Stimulated activated CD8-positive, alpha-beta memory T cell treated with anti-CD3 and anti-CD28 coated beads, Interleukin-15, amount 100 ng/mL, for 1 hour (primary cell): ENCODE data around the gene RGL3.
A peak's percentile ranks its signal among the peaks of the same experiment; 100 is the strongest.
"Not testable (repeated sequence)": the region's sequence is repeated elsewhere in the genome, so short reads cannot be mapped to it uniquely, and the experiment has no call there.

Source experiments
- DNase-seq: peaks from one replicate; pipeline ENCODE4 v3.0.0-alpha.2; 2020; ENCODE audit warnings: low read depth

Gene RGL3

DNA sequence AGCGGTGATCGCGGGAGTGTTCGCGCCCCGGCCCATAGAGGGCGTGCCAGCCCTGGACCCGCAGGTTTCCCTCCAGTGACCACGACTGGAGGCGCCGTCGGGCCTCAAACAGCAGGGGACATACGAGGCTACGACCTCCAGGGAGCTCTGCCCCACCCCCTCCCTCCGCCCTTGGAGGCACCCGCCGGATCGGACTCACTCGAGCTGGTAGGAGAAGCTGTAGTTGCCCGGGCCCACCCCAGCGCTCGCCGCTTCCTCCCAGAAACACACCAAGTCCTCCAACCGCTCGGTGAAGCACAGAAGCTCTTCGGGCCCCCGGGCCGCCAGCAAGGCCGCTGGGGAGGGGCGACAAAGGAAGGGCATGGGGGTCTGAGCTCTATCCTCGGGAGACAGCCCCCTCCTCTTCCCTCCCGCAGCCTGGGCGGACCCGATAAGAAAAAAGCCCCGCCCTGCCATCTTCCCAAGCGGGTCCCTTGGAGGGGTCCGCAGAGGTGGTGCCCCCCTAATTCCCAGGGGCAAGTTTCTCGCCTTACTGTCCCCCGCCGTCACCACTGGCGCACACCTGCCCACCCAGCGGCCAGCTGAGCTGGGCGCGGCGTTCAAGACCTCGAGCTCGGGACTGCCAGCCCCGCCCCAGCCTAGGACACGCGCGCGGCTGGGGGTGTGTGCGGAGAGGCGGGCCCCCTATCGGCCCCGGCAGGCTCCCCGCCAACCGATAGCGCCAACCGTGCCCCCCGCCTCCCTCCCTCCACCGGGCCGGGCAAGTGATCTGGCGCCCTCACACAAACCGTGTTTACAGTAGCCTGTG, 36.0 kb downstream of the RGL3 start:
- DNase-seq = no peak

- peak; percentile 94 for DNase-seq
These were observed 38.2 kb downstream of the RGL3 start for GRCh38 chr19:11380653-11381537.

- DNase-seq = no peak
These were observed 39.2 kb downstream of the RGL3 start for GRCh38 chr19:11379857-11380350.

- DNase-seq = not testable (repeated sequence)
These were observed 39.8 kb downstream of the RGL3 start for GRCh38 chr19:11379269-11379845.

GRCh38 chr19:11378319-11379189, 40.6 kb downstream of the RGL3 start:
- no peak for DNase-seq

- DNase-seq = no peak
These were observed 41.4 kb downstream of the RGL3 start for GRCh38 chr19:11377756-11378155.

- DNase-seq = no peak
These were observed 41.9 kb downstream of the RGL3 start for GRCh38 chr19:11377237-11377636.

- DNase-seq = peak; percentile 40
These were observed 43.8 kb downstream of the RGL3 start for GRCh38 chr19:11375143-11375948.

DNA sequence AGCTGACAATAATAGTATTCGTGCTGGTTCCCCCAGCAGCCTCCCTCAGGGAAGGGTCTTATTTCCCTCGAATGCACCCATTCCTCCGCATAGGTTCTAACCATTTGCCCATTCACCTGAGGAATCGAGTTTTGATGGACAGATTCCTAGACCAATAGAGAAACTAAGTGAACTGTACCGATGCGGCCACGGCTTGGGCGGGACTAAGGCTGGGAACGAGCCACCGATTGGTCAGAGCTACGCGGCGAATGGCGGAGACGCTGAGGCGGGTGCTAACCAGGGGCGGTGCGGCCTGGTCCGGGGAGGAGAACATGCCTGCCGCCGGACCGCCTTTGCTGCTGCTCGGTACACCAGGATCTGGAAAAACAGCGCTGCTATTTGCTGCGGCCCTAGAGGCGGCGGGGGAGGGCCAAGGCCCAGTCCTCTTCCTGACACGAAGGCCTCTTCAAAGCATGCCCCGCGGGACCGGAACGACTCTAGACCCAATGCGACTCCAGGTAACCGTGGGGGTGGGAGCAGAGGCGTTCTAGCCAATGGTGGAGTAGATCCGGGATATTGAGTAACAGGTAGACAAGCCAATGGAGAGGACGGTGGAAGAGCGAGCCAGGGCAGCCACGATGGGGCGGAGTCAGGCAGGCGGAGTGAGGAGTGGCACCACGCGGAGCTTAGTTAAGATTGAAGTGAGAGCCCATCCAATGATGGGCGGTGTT, 44.5 kb downstream of the RGL3 start, which contains the start of gene SWSAP1:
Gene SWSAP1 (plus strand): TSS at position 234 of the 710 bp plus-strand sequence. CDS start 15 bp downstream, at position 249.
- peak; percentile 89 for DNase-seq

- DNase-seq = no peak
These were observed 45.2 kb downstream of the RGL3 start for GRCh38 chr19:11373885-11374432.

DNA sequence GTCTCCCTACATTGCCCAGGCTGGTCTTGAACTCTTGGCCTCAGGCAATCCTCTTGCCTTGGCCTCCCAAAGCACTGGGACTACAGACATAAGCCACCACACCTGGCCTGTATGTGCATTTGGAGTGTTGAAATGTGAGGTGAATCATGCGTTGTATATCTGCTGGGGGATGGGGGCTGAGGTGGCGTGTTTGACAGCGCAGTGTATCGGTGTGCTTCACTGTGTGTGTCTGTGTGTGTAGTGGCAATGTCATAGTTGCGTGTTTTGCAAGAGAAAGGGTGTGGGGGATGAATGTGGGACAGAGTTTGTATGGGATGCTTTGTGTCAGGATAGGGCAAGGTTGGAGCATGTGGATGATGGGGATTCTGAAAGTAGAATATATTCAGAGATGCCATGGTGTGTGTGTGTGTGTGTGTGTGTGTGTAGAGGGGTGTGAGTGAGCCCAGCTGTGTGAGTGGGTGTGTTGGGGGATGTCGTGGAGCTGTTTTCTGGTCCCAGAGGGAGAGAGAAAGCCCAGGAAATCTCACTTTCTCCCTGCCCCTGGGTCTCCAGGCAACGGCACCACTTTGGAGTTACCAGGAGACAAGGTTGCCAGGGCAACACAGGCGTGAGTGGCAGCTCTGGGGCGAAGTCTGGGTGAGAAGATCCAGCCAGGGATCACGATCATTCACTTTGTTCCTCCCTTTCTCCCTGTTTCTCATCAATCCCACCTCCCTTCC, 45.8 kb downstream of the RGL3 start:
- no peak for DNase-seq

GRCh38 chr19:11370744-11371143, 48.4 kb downstream of the RGL3 start:
- no peak for DNase-seq

GRCh38 chr19:11367528-11367927, 51.6 kb downstream of the RGL3 start:
- DNase-seq = no peak

DNA sequence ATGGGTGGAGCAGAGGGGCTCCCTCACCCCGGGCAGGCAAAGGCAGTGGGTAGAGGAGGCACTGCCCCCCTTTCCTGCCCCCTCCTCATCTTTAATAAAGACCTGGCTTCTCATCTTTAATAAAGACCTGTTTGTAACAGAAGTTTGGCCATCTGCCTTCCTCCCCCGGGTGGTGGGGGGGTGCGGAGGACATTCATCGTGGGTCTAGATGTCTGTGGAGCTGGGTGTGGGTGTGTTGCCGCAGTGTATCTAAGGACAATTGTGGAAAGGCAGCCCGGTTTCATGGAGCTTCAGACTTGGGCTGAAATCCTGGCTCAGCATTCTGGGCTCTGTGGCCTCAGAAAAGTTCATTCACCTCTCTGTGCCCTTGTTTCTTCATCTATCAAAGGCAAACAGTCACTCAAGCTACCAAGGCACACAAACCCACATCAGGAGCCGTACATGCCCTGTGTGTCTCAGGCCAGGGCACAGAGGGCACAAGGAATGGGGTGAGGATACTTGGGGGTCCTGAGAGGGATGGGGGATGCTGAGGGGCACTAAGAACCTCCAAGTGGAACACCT, 53.5 kb downstream of the RGL3 start:
- DNase-seq = no peak

GRCh38 chr19:11364935-11365334, 54.2 kb downstream of the RGL3 start:
- no peak for DNase-seq

- no peak for DNase-seq
These were observed 54.7 kb downstream of the RGL3 start for GRCh38 chr19:11364296-11364904.

GRCh38 chr19:11363881-11364280, 55.2 kb downstream of the RGL3 start:
- no peak for DNase-seq
